DND-41 (cell line): ENCODE measurements around the gene CMTM2.

Experiments
- ATAC-seq: fragments of 200-7000 bp; cut with Tn5 transposase; 3 replicates; pipeline ENCODE4 v1.9.1; 2021; ENCODE audit warnings: low read depth; ENCODE audit not compliant: insufficient read depth
- DNase-seq: peaks from one replicate; pipeline ENCODE4 v3.0.0-alpha.2; 2020
- H2AFZ ChIP-seq: 2 replicates; pipeline ENCODE4 v1.6.0; 2012; ENCODE audit warnings: low read depth, low read length
- H3K27ac ChIP-seq: 2 replicates; pipeline ENCODE4 v1.5.1; 2012; ENCODE audit warnings: low read length, inconsistent platforms
- H3K27me3 ChIP-seq: fragments of 200-600 bp; sonication (generic); 2 replicates; pipeline ENCODE4 v1.6.0; 2012; ENCODE audit warnings: low read length, mild to moderate bottlenecking, inconsistent platforms; ENCODE audit not compliant: insufficient read depth, poor library complexity
- H3K36me3 ChIP-seq: 2 replicates; pipeline ENCODE4 v1.5.1; 2012; ENCODE audit warnings: low read length, inconsistent platforms; ENCODE audit not compliant: insufficient read depth
- H3K4me1 ChIP-seq: 2 replicates; pipeline ENCODE4 v1.5.1; 2012; ENCODE audit warnings: mild to moderate bottlenecking, low read length; ENCODE audit not compliant: insufficient read depth
- H3K4me2 ChIP-seq: 2 replicates; pipeline ENCODE4 v1.6.0; 2012; ENCODE audit warnings: mild to moderate bottlenecking, moderate library complexity, low read length, inconsistent platforms; ENCODE audit not compliant: insufficient read depth
- H3K4me3 ChIP-seq, 2 experiments: fragments of 200-600 bp in 1 of 2; shearing (Covaris generic) in 1 of 2; 2 replicates each; pipeline ENCODE4 v1.5.1; 2012 to 2016; ENCODE audit warnings: inconsistent platforms in 2 of 2, low read length in 2 of 2, mild to moderate bottlenecking in 2 of 2, low read depth in 1 of 2, moderate library complexity in 1 of 2
- H3K79me2 ChIP-seq: 2 replicates; pipeline ENCODE4 v1.6.0; 2012; ENCODE audit warnings: low read length, inconsistent platforms; ENCODE audit not compliant: insufficient read depth
- H3K9ac ChIP-seq: 2 replicates; pipeline ENCODE4 v1.6.0; 2012; ENCODE audit warnings: low read depth, mild to moderate bottlenecking, inconsistent platforms, low read length, moderate library complexity
- H3K9me3 ChIP-seq: 2 replicates; pipeline ENCODE4 v1.5.1; 2012; ENCODE audit warnings: low read length, moderate library complexity, mild to moderate bottlenecking, inconsistent platforms; ENCODE audit not compliant: insufficient read depth, severe bottlenecking
- H4K20me1 ChIP-seq: 2 replicates; pipeline ENCODE4 v1.6.0; 2012; ENCODE audit warnings: low read length; ENCODE audit not compliant: insufficient read depth
- EZH2 ChIP-seq: IDR thresholded peaks from 3 replicates; pipeline ENCODE4 v1.6.1; 2012; ENCODE audit warnings: borderline replicate concordance, low read depth, mild to moderate bottlenecking, moderate library complexity, low read length, inconsistent platforms; ENCODE audit not compliant: severe bottlenecking
- TF ChIP-seq, protein P1 (sequence below): IDR thresholded peaks from 2 replicates; pipeline ENCODE4 v1.5.1; 2012; ENCODE audit warnings: borderline replicate concordance, low read length, moderate library complexity, mild to moderate bottlenecking; ENCODE audit not compliant: poor library complexity, severe bottlenecking; ENCODE audit errors: extremely low read depth

CMTM2 gene

DNA sequence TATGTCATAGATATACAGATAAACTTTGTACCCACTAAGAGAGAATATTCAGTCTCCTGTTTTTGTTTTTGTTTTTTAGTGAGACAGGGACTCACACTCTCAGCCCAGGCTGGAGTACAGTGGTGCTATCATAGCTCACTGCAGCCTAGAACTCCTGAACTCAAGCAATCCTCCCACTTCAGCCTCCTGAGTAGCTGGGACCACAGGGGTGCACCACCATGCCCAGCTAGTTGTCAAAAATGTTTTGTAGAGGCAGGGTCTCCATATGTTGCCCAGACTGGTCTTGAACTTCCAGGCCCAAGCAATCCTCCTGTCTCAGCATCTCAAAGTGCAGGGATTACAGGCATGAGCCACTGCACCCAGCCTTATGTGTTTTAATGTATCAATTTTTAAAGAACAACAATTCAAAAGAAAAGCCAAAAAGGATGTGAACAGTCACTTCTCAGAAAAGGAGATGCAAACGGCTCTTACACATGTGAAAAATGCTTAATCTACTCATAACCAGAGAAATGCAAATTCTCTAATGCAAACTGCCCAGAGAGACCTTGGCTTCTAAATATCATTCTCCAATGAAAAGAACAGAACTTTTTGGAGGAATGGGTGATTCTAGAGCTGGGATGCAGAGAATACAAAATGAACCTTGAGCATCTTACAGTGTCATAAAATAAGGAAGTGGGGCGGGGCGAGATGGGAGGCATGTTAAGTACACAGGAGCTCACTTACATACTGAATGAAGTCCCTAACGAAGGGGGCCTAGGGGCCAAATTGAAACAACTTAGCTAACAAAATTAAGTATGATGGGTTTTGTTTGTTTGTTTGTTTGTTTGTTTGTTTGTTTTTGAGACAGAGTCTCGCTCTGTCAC lies 18.0 kb downstream of the CMTM2 start:
- Histone ChIP-seq H3K9me3 (peaks cover 11% of the 10 kb centered on the region), H3K4me2 (no peak overlapping the region), H3K27ac (no peak overlapping the region), H3K27me3 (no peaks in the 10 kb centered on the region), H3K4me3 (no peak overlapping the region), H3K4me1 (no peaks in the 10 kb centered on the region), H2AFZ (no peak overlapping the region), H3K9ac (no peak overlapping the region), H4K20me1 (no peaks in the 10 kb centered on the region), H3K79me2 (no peaks in the 10 kb centered on the region), H3K36me3 (no peaks in the 10 kb centered on the region)
- no peak for ATAC-seq
- no peak for DNase-seq
- TF ChIP-seq, protein P1, sequence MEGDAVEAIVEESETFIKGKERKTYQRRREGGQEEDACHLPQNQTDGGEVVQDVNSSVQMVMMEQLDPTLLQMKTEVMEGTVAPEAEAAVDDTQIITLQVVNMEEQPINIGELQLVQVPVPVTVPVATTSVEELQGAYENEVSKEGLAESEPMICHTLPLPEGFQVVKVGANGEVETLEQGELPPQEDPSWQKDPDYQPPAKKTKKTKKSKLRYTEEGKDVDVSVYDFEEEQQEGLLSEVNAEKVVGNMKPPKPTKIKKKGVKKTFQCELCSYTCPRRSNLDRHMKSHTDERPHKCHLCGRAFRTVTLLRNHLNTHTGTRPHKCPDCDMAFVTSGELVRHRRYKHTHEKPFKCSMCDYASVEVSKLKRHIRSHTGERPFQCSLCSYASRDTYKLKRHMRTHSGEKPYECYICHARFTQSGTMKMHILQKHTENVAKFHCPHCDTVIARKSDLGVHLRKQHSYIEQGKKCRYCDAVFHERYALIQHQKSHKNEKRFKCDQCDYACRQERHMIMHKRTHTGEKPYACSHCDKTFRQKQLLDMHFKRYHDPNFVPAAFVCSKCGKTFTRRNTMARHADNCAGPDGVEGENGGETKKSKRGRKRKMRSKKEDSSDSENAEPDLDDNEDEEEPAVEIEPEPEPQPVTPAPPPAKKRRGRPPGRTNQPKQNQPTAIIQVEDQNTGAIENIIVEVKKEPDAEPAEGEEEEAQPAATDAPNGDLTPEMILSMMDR = no peak
- no peak for TF ChIP-seq EZH2

- DNase-seq = no peak
- Histone ChIP-seq H2AFZ (no peak overlapping the region), H3K9me3 (peaks cover 11% of the 10 kb centered on the region), H4K20me1 (no peaks in the 10 kb centered on the region), H3K79me2 (no peaks in the 10 kb centered on the region), H3K27ac (no peak overlapping the region), H3K36me3 (no peaks in the 10 kb centered on the region), H3K4me1 (no peaks in the 10 kb centered on the region), H3K27me3 (no peaks in the 10 kb centered on the region), H3K4me2 (no peak overlapping the region), H3K4me3 (no peak overlapping the region), H3K9ac (no peak overlapping the region)
- TF ChIP-seq EZH2 = no peak
- TF ChIP-seq, protein P1 = no peak
- peak; percentile 48; the same call in 1 of the 3 replicates for ATAC-seq
These were observed 18.8 kb downstream of the CMTM2 start for GRCh38 chr16:66598111-66598510.

- DNase-seq (peak; percentile 40), ATAC-seq (no peak)
- no peaks in the 10 kb centered on the region for H4K20me1 ChIP-seq
- H3K27me3 ChIP-seq = no peaks in the 10 kb centered on the region
- TF ChIP-seq, protein P1 = no peak
- no peak for TF ChIP-seq EZH2
- peaks cover 9% of the 10 kb centered on the region for H3K4me1 ChIP-seq
- no peak overlapping the region for H3K4me2 ChIP-seq
- no peak overlapping the region for H3K4me3 ChIP-seq
- H2AFZ ChIP-seq = no peak overlapping the region
- no peak overlapping the region for H3K27ac ChIP-seq
- peaks cover 1% of the 10 kb centered on the region for H3K79me2 ChIP-seq
- no peaks in the 10 kb centered on the region; the same call in 1 of the 2 replicates for H3K36me3 ChIP-seq
- H3K9me3 ChIP-seq = peaks cover 11% of the 10 kb centered on the region
- no peak overlapping the region for H3K9ac ChIP-seq
These were observed 20.5 kb downstream of the CMTM2 start for GRCh38 chr16:66599726-66600125.
